Activated CD4-positive, alpha-beta T cell treated with anti-CD3 and anti-CD28 coated beads, Interleukin-10, Interleukin-2, amounts not matched to agents 100 ng/mL and 50 ng/mL, durations not matched to agents 16 hours and 8 hours (primary cell): ENCODE results near the gene GRIA4.

Experiments
- DNase-seq: peaks from one replicate; pipeline ENCODE4 v3.0.0-alpha.2; 2020

GRIA4 gene

GRCh38 chr11:105799263-105799662 is 189.4 kb downstream of the GRIA4 start:
- no peak for DNase-seq

DNA sequence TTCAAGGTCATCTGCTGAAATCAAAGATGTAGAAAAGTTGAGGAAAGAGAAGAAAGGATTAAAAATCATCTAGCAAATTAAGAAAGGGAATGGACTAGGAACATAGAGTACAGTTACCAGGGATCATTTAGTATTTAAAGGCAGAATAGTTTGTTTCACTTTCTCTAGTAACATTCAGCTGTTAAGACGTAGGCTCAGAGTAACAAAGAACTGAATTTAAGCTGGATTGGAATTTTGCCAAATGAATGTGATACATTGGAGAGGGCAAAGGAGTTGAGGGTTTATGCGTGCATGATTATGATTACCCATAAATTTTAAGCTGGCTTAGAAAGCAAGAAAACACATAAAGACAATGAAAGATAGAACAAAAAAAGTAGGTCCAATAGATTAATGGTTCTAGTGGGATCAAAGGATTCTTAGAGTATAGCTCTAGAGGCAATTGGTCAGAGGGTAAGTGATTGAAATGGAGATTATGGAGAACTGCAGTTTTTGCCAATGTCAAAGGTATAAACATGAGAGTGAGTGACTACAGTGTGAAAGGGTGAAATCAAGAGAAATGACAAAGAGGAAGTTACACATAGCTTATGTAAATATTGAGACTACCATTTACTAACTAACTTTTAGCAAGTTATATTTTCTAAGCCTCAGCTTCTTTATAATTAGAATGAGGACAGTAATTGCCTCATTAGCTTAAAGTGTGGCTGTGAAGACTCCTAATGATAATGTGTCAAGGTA is 190.0 kb downstream of the GRIA4 start:
- DNase-seq = no peak

GRCh38 chr11:105802390-105802789 is 192.5 kb downstream of the GRIA4 start:
- DNase-seq = no peak

GRCh38 chr11:105811242-105811641 is 201.4 kb downstream of the GRIA4 start:
- no peak for DNase-seq

GRCh38 chr11:105821372-105821771 is 211.5 kb downstream of the GRIA4 start:
- DNase-seq = no peak

GRCh38 chr11:105821781-105822180 is 211.9 kb downstream of the GRIA4 start:
- DNase-seq = no peak

DNA sequence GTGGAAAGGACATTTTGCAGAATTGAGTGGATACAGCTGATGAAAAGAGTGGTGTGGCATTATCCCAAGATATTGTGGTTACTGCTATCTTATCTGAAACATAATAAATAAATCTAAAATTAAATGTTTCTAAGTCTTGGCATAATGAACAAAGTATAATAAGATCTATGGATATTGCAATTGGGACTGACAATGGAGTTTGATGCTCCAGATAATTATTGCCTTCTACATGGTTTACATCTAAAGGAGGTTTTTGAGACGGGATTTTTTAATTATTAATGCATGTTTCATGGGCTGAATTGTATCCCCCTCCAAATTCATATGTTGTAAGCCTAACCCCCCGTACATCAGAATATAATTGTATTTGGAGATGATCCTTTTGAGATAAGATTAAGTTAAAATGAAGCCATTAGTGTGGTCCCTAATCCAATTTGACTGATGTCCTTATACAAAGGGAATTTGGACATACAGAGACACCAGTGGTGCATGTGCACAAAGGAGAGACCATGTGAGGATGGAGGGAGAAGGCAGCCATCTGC is 213.7 kb downstream of the GRIA4 start:
- DNase-seq = no peak

GRCh38 chr11:105824457-105825013 is 214.7 kb downstream of the GRIA4 start:
- no peak for DNase-seq

DNA sequence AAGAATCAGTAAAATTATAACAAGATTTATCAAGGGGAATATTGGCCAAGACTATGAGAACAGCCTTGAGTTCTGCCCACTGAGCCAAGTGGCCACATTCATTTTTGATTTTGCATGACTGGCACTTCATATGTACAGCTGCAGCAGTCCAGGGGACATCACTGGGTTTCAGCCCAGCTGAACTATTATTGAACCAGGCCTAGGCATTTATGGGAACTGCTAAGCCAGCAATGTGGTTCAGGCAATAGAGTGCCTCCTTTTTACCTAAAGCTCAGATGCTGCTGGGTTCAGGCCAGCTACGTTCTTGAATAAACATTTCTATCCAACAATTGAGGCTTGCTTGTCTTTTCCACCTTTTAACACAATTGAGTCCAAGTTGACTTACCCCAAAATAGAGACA is 215.3 kb downstream of the GRIA4 start:
- DNase-seq = no peak

DNA sequence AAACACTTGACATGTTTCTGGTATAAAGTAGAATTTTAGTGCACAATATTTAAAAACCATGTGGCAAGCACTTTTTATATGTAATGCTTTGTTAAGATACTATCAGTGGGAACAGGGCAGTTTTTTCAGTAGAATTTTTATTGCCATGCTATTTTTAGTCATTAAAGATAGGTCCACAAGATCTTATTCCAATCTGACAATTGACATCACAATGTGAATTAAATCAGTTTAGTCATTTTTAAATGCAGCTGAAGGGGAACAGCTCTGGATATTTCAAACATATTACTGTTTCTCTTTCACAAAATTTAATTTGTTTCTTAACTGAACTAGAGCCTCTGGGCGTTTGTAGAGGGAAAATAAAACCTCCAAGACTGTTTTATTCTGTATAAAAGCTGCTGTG is 218.0 kb downstream of the GRIA4 start:
- DNase-seq = no peak

- DNase-seq = no peak
Measured at GRCh38 chr11:105829084-105829483, 219.2 kb downstream of the GRIA4 start.

DNA sequence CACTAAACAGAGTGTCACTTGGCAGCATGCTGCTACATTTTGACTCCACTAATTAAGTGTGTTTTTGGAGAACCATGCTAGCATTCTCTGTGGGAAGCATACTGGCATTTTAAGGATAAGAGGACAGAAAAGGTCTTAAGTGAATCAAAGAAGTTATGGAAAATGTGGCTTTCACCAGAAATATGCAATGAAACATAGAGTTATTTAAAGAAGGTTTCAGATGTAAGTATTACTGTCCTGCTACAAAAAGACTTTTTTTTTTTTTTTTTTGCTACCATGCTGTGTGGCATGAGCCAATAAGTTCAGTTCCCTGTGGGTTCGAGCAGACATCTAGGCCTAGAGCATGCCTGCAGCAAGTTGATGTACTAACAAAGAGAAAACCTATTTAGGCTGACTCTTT is 224.6 kb downstream of the GRIA4 start:
- DNase-seq = no peak

DNA sequence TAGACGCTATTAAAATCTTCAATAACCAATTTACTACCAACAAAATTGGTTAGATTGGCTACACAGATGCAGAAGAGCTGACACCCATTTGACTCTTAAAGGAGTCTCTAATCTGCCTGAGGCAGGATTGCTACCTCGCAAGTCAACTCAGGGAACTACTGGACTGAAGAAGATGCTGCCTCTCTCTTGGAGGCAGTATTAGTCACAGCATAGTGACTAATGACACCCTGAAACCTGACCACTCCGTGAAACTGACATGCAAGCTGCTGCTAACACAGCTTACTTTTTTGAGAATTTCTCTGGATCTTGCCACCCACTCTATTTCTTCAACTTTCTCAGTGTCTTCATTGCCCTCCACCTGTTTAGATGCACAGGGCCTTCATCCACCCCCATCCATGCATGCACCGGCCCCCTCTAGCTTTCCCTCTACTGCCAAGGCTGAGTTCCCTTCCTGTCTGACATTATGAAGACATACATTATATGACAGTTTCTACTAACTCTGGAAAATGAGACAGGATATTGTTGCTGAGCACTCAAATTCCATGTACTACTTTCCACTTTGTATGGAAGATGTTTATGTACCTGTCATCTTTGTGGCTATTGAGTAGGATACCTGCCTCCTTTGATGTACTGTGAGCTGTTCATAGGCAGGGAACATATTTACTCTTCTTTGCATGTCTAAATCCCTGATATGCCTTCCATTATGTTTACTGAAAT is 229.0 kb downstream of the GRIA4 start:
- peak; percentile 4 for DNase-seq

- no peak for DNase-seq
Measured at GRCh38 chr11:105840391-105840790, 230.5 kb downstream of the GRIA4 start.

GRCh38 chr11:105852403-105852802 is 242.5 kb downstream of the GRIA4 start:
- DNase-seq = no peak

DNA sequence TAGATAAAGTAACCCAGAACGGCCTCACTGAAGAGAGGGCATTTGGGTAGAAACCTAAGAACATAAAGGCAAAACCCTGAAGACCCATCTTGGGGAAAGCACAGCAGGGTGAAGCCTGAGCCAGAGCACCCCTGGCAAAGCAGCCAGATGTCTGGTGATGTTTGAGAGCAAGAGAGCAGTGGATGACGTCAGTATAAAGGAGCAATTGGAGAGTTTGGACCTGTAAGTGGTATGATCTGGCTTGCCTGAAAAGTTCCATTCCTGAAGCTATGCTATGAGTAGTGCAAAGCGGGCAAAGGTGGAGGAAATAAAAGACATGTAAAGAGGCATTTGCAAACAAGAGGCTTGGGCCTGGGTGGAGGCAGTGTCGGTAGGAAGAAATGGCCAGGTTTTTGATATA is 244.4 kb downstream of the GRIA4 start:
- no peak for DNase-seq

DNA sequence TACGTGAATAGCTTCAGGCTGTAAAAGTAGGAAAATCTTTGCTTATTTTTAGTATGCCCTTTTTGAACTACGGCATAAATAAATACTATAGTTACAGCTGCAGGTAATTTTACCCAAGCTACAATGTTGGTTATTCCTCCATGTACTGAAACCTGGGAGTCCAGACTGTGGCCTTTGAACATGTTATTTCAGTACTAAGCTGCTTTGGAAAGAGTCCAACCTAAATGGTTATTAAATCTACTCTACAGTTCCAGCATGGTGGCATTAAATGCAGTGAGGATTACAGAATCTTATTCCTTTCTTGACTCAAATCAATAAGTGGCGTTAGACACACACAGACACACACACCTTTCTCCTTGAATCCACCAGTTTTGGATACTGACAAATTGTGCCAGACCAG is 247.1 kb downstream of the GRIA4 start:
- no peak for DNase-seq

DNA sequence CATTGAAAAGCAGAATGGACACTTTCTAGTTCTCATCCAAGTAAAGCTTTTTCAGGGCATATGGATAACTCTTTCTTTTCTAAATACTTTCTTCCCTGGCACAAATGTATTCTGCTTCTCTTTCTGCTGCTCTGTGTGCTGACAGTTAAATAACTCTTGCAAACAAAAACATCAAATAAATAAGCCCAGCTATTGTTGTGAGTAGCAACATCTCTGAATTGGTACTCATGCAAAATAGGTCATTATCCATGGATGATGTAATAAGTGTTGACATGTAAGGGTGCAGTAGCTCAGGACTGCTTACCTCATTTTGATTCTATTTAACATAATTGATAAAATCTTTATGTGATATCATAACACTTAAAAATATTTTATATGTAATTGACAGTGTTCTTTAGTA is 247.9 kb downstream of the GRIA4 start:
- no peak for DNase-seq

- DNase-seq = no peak
Measured at GRCh38 chr11:105858841-105859240, 249.0 kb downstream of the GRIA4 start.

DNA sequence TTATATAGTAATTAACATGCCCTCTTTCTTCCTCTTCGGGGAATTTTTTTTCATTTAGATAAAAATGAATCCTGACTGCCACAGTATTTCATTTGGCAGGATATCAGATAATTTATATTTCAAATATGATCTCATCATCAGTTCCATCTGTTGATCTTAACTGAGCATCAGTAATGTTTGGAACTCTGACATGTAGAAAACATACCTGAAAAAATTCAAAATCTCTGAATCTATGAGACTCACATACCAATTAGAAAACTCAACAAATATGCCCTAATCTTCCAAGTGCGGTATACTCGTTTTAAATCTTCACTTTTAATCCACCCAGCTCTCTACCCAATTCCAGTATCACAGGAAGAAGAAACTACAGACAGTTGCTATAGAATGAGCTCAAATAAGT is 250.2 kb downstream of the GRIA4 start:
- DNase-seq = no peak

DNA sequence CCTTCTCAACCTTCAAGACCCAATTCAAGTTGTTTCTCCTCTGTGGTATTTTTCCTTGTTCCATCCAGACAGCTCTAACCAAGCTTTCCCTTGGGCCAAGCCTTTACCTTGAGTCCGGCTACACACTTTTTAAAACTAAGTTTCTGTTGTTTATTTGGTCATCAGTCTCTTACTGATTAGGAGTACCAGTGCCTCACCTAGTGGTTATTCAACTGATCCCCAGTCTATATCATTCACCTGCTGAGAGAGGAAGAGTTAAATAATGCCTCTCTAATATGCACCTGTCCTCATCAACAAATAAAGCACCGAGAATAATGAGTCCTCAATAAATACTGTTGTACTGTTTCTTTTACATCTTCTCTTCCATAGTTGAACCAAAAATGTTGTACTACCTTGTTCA is 251.4 kb downstream of the GRIA4 start:
- DNase-seq = no peak

DNA sequence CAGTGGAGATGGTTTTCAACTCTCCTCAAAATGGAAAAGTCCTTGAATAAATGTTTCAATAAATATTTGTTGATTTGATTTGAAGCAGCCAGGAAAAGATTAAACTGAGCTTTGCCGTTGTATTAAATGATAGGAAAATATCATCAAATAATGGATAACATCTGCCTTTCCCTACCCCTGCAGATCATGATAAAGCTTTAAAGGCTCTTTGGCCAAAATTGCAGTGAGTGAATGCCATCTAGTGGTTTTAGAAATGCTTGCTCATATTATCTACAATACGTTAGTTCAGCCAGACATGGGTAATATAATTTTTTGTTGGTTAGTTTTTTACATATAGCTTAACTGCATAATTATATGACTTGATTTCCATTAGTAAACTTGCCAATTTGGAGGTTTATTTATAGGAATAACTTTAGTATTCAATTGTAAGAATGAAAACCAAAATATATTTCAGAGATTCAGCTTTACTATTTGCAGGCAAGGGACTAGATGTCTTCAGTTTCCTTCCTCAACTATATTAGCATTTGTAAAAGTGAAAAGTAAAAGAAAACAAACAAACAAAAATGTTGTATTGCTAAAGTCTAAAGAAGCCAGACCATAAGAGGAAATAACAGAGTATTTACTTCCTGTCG is 253.0 kb downstream of the GRIA4 start:
- peak; percentile 23 for DNase-seq

- DNase-seq = no peak
Measured at GRCh38 chr11:105863523-105863922, 253.7 kb downstream of the GRIA4 start.

GRCh38 chr11:105867742-105868141 is 257.9 kb downstream of the GRIA4 start:
- DNase-seq = no peak
